GM12865 (cell line): Measurements from ENCODE around the gene DGKI.

ENCODE experiments used
- DNase-seq: peaks from one replicate; pipeline ENCODE4 v3.0.0; 2010; ENCODE audit warnings: low read depth
- H3K4me3 ChIP-seq: 2 replicates; pipeline ENCODE4 v1.5.1; 2011; ENCODE audit warnings: mild to moderate bottlenecking, low read depth, low read length, control low read depth
- CTCF ChIP-seq: IDR thresholded peaks from 2 replicates; pipeline ENCODE4 v1.5.1; 2011; ENCODE audit warnings: low read length, control low read depth, low read depth, inconsistent platforms; ENCODE audit not compliant: insufficient read depth; ENCODE audit errors: missing control alignments

DGKI gene

GRCh38 chr7:137728426-137728825 is 118.3 kb downstream of the DGKI start:
- DNase-seq, result no peak
- H3K4me3 ChIP-seq, result no peak overlapping the region
- no peak for TF ChIP-seq CTCF

GRCh38 chr7:137727413-137727812 is 119.4 kb downstream of the DGKI start:
- no peak overlapping the region for H3K4me3 ChIP-seq
- DNase-seq, result no peak

GRCh38 chr7:137718355-137718754 is 128.4 kb downstream of the DGKI start:
- no peak for DNase-seq
- TF ChIP-seq CTCF, result no peak
- H3K4me3 ChIP-seq, result no peak overlapping the region

More at GRCh38 chr7:137727413-137727812, 119.4 kb downstream of the DGKI start:
- TF ChIP-seq CTCF, result no peak

GRCh38 chr7:137717811-137718271 is 128.9 kb downstream of the DGKI start:
- no peak for DNase-seq
- H3K4me3 ChIP-seq, result no peak overlapping the region

GRCh38 chr7:137717045-137717444 is 129.7 kb downstream of the DGKI start:
- TF ChIP-seq CTCF, result no peak
- DNase-seq, result no peak
- no peak overlapping the region for H3K4me3 ChIP-seq

More at GRCh38 chr7:137717811-137718271, 128.9 kb downstream of the DGKI start:
- TF ChIP-seq CTCF, result no peak

- TF ChIP-seq CTCF, result no peak
- no peak for DNase-seq
- H3K4me3 ChIP-seq, result no peak overlapping the region
Measured at GRCh38 chr7:137716061-137716460, 130.7 kb downstream of the DGKI start.

- no peak overlapping the region for H3K4me3 ChIP-seq
- DNase-seq, result no peak
- no peak for TF ChIP-seq CTCF
Measured at GRCh38 chr7:137715533-137715932, 131.2 kb downstream of the DGKI start.
